AG04450 (cell line): ENCODE measurements around the gene USP10. TPM values are rescaled to one million over a fixed set of nuclear protein-coding genes. Genes with fewer than 3 reads are reported as not detected.

ENCODE experiments used
- CTCF ChIA-PET: fragments of 300-600, 350-600 bp; formaldehyde crosslinking; extraction: SDS; loops from one replicate; lab custom pipeline; 2022; ENCODE audit warnings: antibody characterized with exemption, inconsistent platforms; lab: Charles Lee
- POLR2A ChIA-PET: fragments of 350-600 bp; formaldehyde crosslinking; extraction: SDS; loops from one replicate; lab custom pipeline; 2021; ENCODE audit warnings: antibody characterized with exemption, inconsistent platforms; lab: Yijun Ruan, JAX
- DNase-seq: peaks from one replicate; pipeline ENCODE4 v3.0.0-alpha.2; 2011; ENCODE audit warnings: low read depth, low spot score
- H3K27ac ChIP-seq: one replicate; pipeline ENCODE4 v1.5.1; 2012; ENCODE audit warnings: low read depth, low read length, control low read depth
- H3K27me3 ChIP-seq: one replicate; pipeline ENCODE4 v1.6.0; 2012; ENCODE audit warnings: low read length; ENCODE audit not compliant: control insufficient read depth, insufficient read depth
- H3K4me3 ChIP-seq: 2 replicates; pipeline ENCODE4 v1.5.1; 2011; ENCODE audit warnings: mild to moderate bottlenecking, low read depth, low read length, control low read depth
- H3K9me3 ChIP-seq: 2 replicates; pipeline ENCODE4 v1.5.1; 2012; ENCODE audit warnings: low read length; ENCODE audit not compliant: control insufficient read depth, insufficient read depth
- CTCF ChIP-seq: IDR thresholded peaks from 2 replicates; pipeline ENCODE4 v1.5.1; 2011; ENCODE audit warnings: low read depth, low read length, control low read depth, inconsistent platforms
- polyA plus RNA-seq: library from polyadenylated mRNA; depleted of rRNA; stranded (reverse); fragments of >200 nt; gene quantifications from 2 replicates; pipeline ENCODE4 v1.2.3, GENCODE V29; 2011

USP10 gene
- polyA plus RNA-seq, 1 experiment, result 54.9 TPM

GRCh38 chr16:84737192-84738011 is 37.6 kb downstream of the USP10 start:
- Histone ChIP-seq H3K9me3 (no peaks in the 10 kb centered on the region), H3K27me3 (no peaks in the 10 kb centered on the region), H3K27ac (no peak overlapping the region), H3K4me3 (no peak overlapping the region)
- TF ChIP-seq CTCF, result no peak
- DNase-seq, result no peak
- CTCF ChIA-PET, result interaction anchor here (0.6 to 8.2 kb wide), 22 partner anchors 8 to 239 kb away, joined by 3 to 99 read pairs (median 4); no protein-coding TSS in a partner anchor
- POLR2A ChIA-PET, result no interaction called here

- Histone ChIP-seq H3K27me3 (no peaks in the 10 kb centered on the region), H3K9me3 (no peaks in the 10 kb centered on the region), H3K4me3 (no peak overlapping the region), H3K27ac (no peak overlapping the region)
- peak; percentile 84 for TF ChIP-seq CTCF
- CTCF ChIA-PET, result interaction anchor here (0.6 to 8.2 kb wide), 37 partner anchors 9 to 389 kb away, joined by 3 to 99 read pairs (median 4); no protein-coding TSS in a partner anchor
- peak; percentile 26 for DNase-seq
- POLR2A ChIA-PET, result interaction anchor here (0.7 kb wide), 1 partner anchor 82 kb away, joined by 3 read pairs; the partner anchor contains the start of gene CRISPLD2
Observed at GRCh38 chr16:84738255-84739038, 38.6 kb downstream of the USP10 start.

DNA sequence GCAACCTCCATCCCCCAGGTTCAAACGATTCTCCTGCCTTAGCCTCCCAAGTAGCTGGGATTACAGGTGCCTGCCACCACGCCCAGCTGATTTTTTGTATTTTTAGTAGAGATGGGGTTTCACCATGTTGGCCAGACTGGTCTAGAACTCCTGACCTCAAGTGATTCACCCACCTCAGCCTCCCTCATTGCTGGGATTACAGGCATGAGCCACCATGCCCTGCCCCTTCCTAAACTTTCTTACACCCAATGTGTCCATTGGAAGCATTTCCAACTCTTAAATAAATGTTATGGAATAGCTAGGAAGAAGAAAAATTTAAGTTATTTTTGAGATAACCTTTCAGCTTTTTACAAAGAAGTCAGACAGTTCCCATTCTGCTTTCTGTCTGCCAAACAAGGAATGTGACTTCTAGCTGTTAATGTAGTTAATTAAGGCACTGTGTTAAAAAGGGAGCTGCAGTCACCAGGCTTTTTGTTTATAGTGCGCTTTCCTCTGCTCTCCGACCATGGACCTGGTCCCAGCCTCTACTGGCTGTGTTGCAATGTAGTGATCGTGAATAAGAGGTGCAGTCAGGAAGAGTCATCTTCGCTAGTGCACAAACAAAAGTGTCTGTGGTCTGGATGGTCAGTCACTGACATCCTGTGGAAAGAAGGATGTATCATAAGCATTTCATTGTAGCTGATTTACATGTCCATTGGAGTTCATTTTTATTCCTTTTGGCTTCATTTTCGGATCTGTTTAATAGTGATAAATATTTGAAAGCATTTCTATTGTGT is 39.7 kb downstream of the USP10 start:
- Histone ChIP-seq H3K27ac (peak overlapping the region; percentile 12), H3K4me3 (no peak overlapping the region), H3K27me3 (no peaks in the 10 kb centered on the region), H3K9me3 (no peaks in the 10 kb centered on the region)
- DNase-seq, result peak; percentile 54
- TF ChIP-seq CTCF, result no peak
- ChIA-PET CTCF (interaction anchor here (0.6 to 8.2 kb wide), 29 partner anchors 10 to 553 kb away, joined by 3 to 99 read pairs (median 4); partner anchors contain the start of gene TAF1C), POLR2A (interaction anchor here (0.6 to 1.3 kb wide), 4 partner anchors 9 to 117 kb away, joined by 3 to 5 read pairs (median 4); no protein-coding TSS in a partner anchor)

DNA sequence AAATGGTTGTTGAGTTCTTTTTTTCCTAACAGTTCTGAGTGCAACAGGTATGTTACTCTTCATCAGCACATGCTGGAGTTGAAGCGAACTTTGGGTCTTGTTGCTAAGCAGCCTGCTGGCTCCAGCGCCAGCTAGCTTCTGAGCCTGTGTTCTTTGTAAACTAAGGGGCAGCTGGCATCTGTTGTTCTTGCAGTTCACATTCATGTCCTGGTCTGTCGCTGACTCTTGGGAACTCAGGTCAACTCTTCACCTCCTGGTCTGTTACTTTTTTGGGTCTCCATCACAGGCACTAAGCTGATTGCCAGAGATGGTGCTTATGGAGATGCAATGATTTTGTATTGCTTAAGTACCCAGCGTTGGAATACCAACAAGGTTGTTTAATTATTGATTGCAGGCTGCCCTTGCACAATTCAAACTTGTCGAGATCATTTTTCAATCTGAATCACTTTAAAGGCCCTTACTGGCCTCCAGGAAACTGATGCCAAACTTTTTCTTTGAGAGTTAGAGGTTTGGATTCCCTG is 40.9 kb downstream of the USP10 start:
- H3K4me3 ChIP-seq, result no peak overlapping the region
- POLR2A ChIA-PET, result interaction anchor here (1.1 kb wide), 1 partner anchor 13 kb away, joined by 3 read pairs; no protein-coding TSS in a partner anchor
- CTCF ChIA-PET, result interaction anchor here (0.6 to 8.2 kb wide), 10 partner anchors 12 to 554 kb away, joined by 3 to 99 read pairs (median 18); partner anchors contain the start of gene TAF1C
- DNase-seq, result no peak
- H3K27me3 ChIP-seq, result no peaks in the 10 kb centered on the region
- no peak for TF ChIP-seq CTCF
- H3K9me3 ChIP-seq, result no peaks in the 10 kb centered on the region
- H3K27ac ChIP-seq, result no peak overlapping the region
